Measurements from ENCODE around the gene RAB1B.
A peak's percentile ranks its signal among the peaks of the same experiment; 100 is the strongest.
"Not testable (repeated sequence)": the region's sequence is repeated elsewhere in the genome, so short reads cannot be mapped to it uniquely, and the experiment has no call there.

RAB1B gene

GRCh38 chr11:66248903-66249302, 19.5 kb upstream of the RAB1B start:
- Histone ChIP-seq H3K79me2 (ENCODE audit: insufficient read depth, low read length) (no peaks in the 10 kb centered on the region), H4K20me1 (ENCODE audit: insufficient read depth, low read length) (no peaks in the 10 kb centered on the region), H3K4me1 (ENCODE audit: insufficient read depth, low read length) (no peaks in the 10 kb centered on the region), H3K36me3 (ENCODE audit: insufficient read depth, low read length) (no peaks in the 10 kb centered on the region), H3K27ac (ENCODE audit: low read length) (no peak overlapping the region), H3K4me3 (ENCODE audit: low read depth in 1 of 2, low read length in 2 of 2) (no peak overlapping the region), H3K9ac (ENCODE audit: low read depth, low read length) (no peak overlapping the region), H3K9me3 (ENCODE audit: insufficient read depth, low read length, severe bottlenecking) (no peaks in the 10 kb centered on the region), H3K27me3 (ENCODE audit: insufficient read depth, low read length, poor library complexity) (no peaks in the 10 kb centered on the region), H3K4me2 (ENCODE audit: insufficient read depth, low read length) (no peak overlapping the region), H2AFZ (ENCODE audit: low read depth, low read length) (no peak overlapping the region)
- TF ChIP-seq EZH2 (IDR thresholded peaks at IDR 0.05; ENCODE audit: borderline replicate concordance, low read depth, low read length, severe bottlenecking): no peak
- no peak for TF ChIP-seq CTCF (IDR thresholded peaks at IDR 0.05; ENCODE audit: borderline replicate concordance, extremely low read depth, low read length, poor library complexity, severe bottlenecking)
- no peak for DNase-seq
- no peak for ATAC-seq (ENCODE audit: insufficient read depth, low read depth)

GRCh38 chr11:66251809-66252208, 16.6 kb upstream of the RAB1B start:
- no peak for ATAC-seq (ENCODE audit: insufficient read depth, low read depth)
- Histone ChIP-seq H3K9ac (ENCODE audit: low read depth, low read length) (no peak overlapping the region), H3K4me1 (ENCODE audit: insufficient read depth, low read length) (peaks cover 9% of the 10 kb centered on the region), H3K9me3 (ENCODE audit: insufficient read depth, low read length, severe bottlenecking) (no peaks in the 10 kb centered on the region), H4K20me1 (ENCODE audit: insufficient read depth, low read length) (no peaks in the 10 kb centered on the region), H3K79me2 (ENCODE audit: insufficient read depth, low read length) (no peaks in the 10 kb centered on the region), H3K4me2 (ENCODE audit: insufficient read depth, low read length) (no peak overlapping the region), H3K27ac (ENCODE audit: low read length) (no peak overlapping the region), H3K27me3 (ENCODE audit: insufficient read depth, low read length, poor library complexity) (no peaks in the 10 kb centered on the region), H3K4me3 (ENCODE audit: low read depth in 1 of 2, low read length in 2 of 2) (no peak overlapping the region), H3K36me3 (ENCODE audit: insufficient read depth, low read length) (no peaks in the 10 kb centered on the region), H2AFZ (ENCODE audit: low read depth, low read length) (no peak overlapping the region)
- TF ChIP-seq EZH2 (IDR thresholded peaks at IDR 0.05; ENCODE audit: borderline replicate concordance, low read depth, low read length, severe bottlenecking): no peak
- no peak for TF ChIP-seq CTCF (IDR thresholded peaks at IDR 0.05; ENCODE audit: borderline replicate concordance, extremely low read depth, low read length, poor library complexity, severe bottlenecking)
- no peak for DNase-seq

- not testable (repeated sequence) for H3K27me3 ChIP-seq (ENCODE audit: insufficient read depth, low read length, poor library complexity); H3K4me2 ChIP-seq (ENCODE audit: insufficient read depth, low read length); H3K4me3 ChIP-seq (ENCODE audit: low read depth in 1 of 2, low read length in 2 of 2); H3K36me3 ChIP-seq (ENCODE audit: insufficient read depth, low read length); ATAC-seq (ENCODE audit: insufficient read depth, low read depth); H3K9ac ChIP-seq (ENCODE audit: low read depth, low read length); H3K27ac ChIP-seq (ENCODE audit: low read length); H3K79me2 ChIP-seq (ENCODE audit: insufficient read depth, low read length); H4K20me1 ChIP-seq (ENCODE audit: insufficient read depth, low read length); H2AFZ ChIP-seq (ENCODE audit: low read depth, low read length); DNase-seq; H3K9me3 ChIP-seq (ENCODE audit: insufficient read depth, low read length, severe bottlenecking)
- H3K4me1 ChIP-seq (ENCODE audit: insufficient read depth, low read length): peaks cover 15% of the 10 kb centered on the region
Observed at GRCh38 chr11:66253081-66253480, 15.4 kb upstream of the RAB1B start.

GRCh38 chr11:66258473-66258893, 10.0 kb upstream of the RAB1B start:
- Histone ChIP-seq H3K36me3 (ENCODE audit: insufficient read depth, low read length) (peaks cover 49% of the 10 kb centered on the region), H4K20me1 (ENCODE audit: insufficient read depth, low read length) (peaks cover 32% of the 10 kb centered on the region), H3K4me3 (ENCODE audit: low read depth in 1 of 2, low read length in 2 of 2) (peak overlapping the region; percentile 87 to 94; a peak in 3 of 4 replicates), H3K27me3 (ENCODE audit: insufficient read depth, low read length, poor library complexity) (no peaks in the 10 kb centered on the region), H3K79me2 (ENCODE audit: insufficient read depth, low read length) (peaks cover 24% of the 10 kb centered on the region), H3K9me3 (ENCODE audit: insufficient read depth, low read length, severe bottlenecking) (no peaks in the 10 kb centered on the region), H3K4me1 (ENCODE audit: insufficient read depth, low read length) (peaks cover 30% of the 10 kb centered on the region), H3K27ac (ENCODE audit: low read length) (peak overlapping the region; percentile 81), H3K9ac (ENCODE audit: low read depth, low read length) (peak overlapping the region; percentile 91), H2AFZ (ENCODE audit: low read depth, low read length) (no peak overlapping the region), H3K4me2 (ENCODE audit: insufficient read depth, low read length) (peak overlapping the region; percentile 85)
- TF ChIP-seq EZH2 (IDR thresholded peaks at IDR 0.05; ENCODE audit: borderline replicate concordance, low read depth, low read length, severe bottlenecking) (no peak), CTCF (IDR thresholded peaks at IDR 0.05; ENCODE audit: borderline replicate concordance, extremely low read depth, low read length, poor library complexity, severe bottlenecking) (no peak)
- ATAC-seq (ENCODE audit: insufficient read depth, low read depth): peak; percentile 0; the same call in 1 of the 3 replicates
- DNase-seq: no peak

Measured in DND-41 (cell line).